ENCODE measurements around the gene WASHC4.

Gene WASHC4

GRCh38 chr12:105107494-105108371 is at the start of gene WASHC4:
Gene WASHC4, plus strand, starts transcription at chr12:105107731. Its CDS starts 70 bp downstream, at chr12:105107801.
- peak; percentile 91 for DNase-seq

DNA sequence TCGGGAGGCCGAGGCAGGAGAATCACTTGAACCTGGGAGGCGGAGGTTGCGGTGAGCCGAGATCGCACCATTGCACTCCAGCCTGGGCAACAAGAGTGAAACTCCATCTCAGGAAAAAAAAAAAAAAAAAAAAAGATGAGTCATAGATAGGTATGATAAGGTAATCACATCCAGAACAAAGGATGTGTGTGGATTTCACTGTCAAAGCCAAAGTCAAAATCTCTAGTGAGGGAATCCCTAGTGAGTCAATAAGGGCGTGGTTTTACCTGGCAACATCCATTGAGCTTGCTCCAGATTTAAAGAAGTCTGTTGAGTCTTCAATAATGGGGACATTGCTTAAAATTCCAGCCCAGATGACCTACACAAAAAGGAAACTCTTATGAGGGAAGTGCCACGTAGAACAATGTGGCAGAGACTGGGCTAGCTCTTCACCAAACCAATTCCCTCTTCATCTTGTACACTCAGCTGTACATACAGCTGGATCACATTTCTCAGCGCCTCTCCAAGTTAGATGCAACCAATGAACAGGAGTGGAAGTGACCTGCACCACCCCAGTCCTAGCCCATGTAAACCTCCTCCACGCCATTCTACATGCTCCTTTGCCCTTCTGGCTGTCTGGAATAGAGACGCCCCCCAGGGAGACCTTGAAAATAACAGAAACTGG is 46.7 kb upstream of the WASHC4 start:
- DNase-seq = no peak

DNA sequence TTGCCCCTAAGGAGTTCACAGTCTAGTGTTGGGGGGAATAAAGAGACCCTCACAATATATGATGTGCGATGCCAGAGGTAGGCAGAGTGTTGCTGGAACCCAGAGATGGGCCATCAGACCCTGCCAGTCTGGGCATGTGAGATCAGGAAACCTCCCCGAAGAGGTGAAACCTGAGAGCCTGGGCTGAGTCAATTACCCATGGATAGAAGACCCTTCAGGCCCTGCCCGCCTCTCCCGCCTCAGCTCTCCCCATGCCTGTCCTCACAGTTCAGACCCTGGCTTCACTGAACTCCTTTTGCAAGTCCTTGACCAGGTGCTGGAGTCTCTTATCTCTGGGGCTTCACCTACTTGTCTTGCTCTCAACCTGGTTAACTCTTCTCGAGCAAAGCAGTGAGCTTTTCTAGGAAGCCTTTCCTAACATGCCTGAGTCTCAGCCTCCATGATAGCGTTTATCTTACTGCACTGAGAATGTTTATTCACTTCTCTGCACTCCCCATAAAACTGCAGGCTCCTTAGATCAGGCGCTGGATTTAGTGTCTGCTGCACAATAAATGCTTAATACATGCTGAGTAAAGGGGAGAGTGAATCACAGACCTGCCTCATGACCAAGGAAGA is 42.9 kb upstream of the WASHC4 start:
- no peak for DNase-seq

- no peak for DNase-seq
These were observed 40.0 kb upstream of the WASHC4 start for GRCh38 chr12:105067511-105068031.

DNA sequence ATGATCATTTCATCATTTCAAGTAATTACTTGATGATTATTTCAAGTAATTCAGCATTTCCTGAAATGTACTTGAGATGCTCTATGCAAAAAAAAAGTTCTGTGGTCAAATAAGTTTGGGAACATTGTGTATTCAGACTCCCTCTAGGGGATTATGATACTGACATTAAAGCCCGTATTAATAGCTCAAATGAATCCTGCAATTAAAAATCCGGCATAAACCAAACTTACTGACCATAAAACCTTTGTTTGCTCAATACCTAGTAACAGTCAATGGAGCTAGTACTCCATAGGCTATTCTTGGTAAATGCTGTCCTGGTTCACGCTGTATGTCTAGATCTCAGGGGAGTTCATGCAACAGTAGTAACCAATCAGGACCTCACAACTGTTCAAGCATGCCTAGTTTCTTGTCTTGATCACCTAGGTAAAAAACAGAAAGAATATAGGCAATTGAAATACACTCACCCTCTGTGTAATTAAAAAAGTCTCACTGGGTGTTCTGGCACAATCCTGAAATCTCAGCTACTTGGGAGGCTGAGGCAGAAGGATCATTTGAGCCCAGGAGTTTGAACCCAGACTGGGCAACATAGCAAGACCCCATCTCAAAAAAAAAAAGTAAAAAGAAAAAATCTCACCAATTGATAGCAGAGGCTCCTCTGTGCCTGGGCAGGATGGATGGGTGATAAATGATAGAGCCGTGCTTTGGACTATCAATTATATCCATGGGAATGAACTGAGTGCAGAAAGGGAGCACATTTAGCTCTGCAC is 37.4 kb upstream of the WASHC4 start:
- no peak for DNase-seq

GRCh38 chr12:105071981-105072380 is 35.5 kb upstream of the WASHC4 start:
- DNase-seq = no peak

DNA sequence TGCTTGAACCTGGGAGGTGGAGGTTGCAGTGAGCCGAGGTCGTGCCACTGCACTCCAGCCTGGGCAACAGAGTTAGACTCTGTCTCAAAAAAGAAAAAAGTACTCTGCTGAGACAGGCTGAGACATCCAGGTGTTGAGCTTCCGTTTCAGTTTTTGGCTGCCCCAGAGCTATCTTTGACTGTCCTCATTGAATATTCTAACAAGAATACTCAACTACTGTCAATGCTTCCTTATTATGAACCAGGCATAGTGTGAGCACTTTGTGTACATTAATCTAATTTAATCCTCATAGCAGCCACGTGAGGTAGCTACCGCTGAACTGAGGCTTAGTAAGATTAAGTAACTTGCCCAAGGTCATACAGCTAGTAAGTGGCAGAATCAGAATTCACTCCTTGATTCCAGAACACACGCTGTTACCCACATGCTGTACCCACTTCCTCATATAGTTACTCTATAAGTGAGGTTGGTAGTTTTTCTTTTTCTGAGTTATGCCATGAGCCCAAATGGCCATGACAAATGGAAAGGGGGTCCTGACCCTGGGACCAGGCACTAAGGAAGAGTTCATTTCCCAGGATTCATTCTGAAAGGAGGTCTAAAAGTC is 34.5 kb upstream of the WASHC4 start:
- DNase-seq = no peak

GRCh38 chr12:105076098-105076497 is 31.4 kb upstream of the WASHC4 start:
- DNase-seq = no peak

DNA sequence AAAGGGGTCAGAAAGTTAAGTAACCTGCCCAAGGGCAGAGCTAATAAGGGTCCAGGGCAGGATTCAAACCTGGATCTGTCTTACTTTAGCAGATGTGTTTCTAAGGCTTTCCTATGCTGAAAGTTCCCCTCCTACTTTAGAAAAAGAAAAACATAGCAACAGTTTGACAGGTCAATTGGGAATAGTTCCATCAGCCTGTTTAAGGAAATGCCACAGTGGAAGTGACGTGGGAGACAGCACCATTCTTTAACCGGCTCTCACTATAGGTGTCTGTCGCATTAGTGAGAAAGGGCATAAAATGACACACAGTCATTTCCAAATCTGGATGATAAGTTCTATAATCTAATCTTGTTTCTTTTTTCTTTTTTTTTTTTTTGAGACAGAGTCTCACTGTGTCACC is 30.6 kb upstream of the WASHC4 start:
- DNase-seq = no peak

GRCh38 chr12:105077435-105077834 is 30.1 kb upstream of the WASHC4 start:
- no peak for DNase-seq

GRCh38 chr12:105078712-105079570 is 28.6 kb upstream of the WASHC4 start:
- no peak for DNase-seq

DNA sequence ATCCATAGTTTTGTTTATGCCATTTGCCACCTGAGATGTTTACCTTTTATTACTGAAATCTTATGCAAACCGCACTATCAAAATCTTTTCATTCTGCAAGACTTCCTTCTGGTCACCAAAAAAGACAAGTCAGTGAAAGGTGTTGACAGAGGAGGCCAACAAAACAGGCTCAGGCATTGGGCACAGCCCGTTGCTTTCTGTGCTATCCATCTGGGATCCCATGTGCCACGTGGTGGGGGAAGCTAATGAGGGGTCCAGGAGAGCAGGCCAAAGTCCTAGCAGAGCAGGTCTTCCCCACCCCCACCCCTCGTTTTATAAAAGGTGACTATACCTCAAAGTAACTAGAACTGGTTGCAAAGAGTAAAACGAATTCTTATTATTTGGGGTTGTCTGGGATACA is 24.5 kb upstream of the WASHC4 start:
- no peak for DNase-seq

GRCh38 chr12:105083551-105084105 is 23.9 kb upstream of the WASHC4 start:
- DNase-seq = no peak

DNA sequence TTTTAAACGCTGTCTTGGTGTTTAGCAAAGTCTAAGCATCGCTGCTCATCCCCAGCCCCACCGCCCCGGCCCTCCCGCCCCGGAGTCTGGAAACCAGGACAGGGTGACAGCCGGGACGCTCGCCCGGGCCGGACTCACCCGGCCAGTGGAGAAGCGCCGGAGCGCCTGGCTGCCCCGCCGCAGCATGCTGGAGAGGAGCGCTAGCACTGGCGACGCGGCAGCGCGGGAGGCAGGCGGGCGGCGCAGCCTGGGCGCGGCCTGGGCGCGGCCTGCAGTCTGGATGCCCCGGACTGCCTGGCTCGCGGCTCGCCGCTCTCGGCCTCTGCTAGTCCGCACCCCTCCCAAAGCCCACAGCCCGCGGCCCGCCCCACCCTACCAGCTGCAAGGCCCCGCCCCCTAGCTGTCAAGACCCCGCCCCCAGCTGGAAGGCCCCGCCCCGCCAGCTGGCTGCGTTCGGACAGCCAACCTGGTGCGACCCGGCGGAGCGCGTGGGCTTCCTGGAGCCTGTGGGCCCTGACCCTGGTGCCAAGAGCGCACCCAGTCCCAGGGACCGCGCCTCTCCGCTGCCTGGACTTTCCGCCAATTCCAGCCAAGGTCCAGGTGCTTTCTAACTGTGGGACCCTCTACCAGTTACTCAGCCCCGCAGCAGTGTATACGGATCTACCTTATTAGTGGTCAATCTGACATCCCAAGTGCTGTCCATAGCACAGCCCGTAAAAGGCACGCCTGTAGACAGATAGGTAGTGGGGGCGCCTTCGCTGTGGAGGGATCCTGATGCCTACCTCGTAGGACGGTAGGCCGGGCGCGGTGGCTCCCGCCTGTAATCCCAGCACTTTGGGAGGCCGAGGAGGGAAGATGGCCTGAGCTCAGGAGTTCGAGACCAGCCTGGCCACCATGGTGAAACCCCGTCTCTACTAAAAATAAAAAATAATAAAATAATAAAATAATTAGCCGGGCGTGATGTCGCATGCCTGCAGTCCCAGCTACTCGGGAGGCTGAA is 23.0 kb upstream of the WASHC4 start, which contains the start of gene ALDH1L2:
Gene ALDH1L2, minus strand, starts transcription at position 208 of the 1,000 bp plus-strand sequence. Its CDS starts 22 bp downstream, at position 186.
- DNase-seq = peak; percentile 27

DNA sequence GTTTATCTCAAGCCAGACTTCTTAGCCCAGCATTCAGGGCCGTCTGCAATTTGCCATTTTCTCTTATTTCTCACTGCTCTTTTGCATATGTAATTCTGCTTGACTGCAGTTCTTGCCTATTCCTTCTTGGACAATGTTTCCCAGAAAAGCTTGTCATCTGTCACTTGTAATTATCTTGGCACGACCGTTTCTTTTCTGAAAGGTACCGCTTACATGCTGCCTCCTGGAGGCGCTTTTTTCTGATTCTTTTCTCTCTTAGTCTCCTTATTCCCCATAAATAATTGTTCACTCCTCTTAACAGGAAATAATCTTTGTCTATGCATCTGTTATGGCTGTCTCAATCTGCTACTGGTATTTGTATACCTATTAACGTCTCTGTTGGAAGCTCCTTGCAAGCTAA is 22.0 kb upstream of the WASHC4 start:
- DNase-seq = no peak

GRCh38 chr12:105089817-105090216 is 17.7 kb upstream of the WASHC4 start:
- no peak for DNase-seq

DNA sequence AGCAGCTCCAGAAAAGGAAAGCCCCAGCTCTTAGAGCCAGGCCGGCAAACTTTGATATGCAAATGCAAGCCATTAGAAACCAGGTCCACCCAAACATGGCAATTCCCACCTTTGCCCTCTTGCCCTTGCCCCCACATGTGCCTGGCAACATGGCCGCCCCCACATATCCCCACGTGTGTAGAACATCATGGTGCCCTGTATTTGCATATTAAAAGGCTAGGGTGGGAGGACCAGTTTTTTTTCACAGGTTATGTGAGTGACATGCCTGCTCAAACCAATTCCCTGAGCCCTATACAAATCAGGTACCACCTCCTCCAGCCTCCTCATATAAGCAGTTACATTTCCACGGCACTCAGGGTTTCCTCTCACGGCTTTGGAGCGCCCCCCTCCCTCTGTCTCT is 17.2 kb upstream of the WASHC4 start:
- DNase-seq = no peak

GRCh38 chr12:105091476-105092206 is 15.9 kb upstream of the WASHC4 start:
- no peak for DNase-seq

- DNase-seq = no peak
These were observed 15.2 kb upstream of the WASHC4 start for GRCh38 chr12:105092336-105092735.

All from activated CD4-positive, alpha-beta T cell treated with anti-CD3 and anti-CD28 coated beads, Interleukin-2, amount 50 U/mL, for 1 hour (primary cell).